ENCODE data around the gene MXD1. TPM values are rescaled to one million over a fixed set of nuclear protein-coding genes. Genes with fewer than 3 reads are reported as not detected.

MXD1 gene
- total and polyA plus RNA-seq, 9 of the 15 experiments (the other 6 are each of a cell fraction or from before 2014, with no cell fraction given), result 6.7 to 35.9 (median 11.0) TPM

DNA sequence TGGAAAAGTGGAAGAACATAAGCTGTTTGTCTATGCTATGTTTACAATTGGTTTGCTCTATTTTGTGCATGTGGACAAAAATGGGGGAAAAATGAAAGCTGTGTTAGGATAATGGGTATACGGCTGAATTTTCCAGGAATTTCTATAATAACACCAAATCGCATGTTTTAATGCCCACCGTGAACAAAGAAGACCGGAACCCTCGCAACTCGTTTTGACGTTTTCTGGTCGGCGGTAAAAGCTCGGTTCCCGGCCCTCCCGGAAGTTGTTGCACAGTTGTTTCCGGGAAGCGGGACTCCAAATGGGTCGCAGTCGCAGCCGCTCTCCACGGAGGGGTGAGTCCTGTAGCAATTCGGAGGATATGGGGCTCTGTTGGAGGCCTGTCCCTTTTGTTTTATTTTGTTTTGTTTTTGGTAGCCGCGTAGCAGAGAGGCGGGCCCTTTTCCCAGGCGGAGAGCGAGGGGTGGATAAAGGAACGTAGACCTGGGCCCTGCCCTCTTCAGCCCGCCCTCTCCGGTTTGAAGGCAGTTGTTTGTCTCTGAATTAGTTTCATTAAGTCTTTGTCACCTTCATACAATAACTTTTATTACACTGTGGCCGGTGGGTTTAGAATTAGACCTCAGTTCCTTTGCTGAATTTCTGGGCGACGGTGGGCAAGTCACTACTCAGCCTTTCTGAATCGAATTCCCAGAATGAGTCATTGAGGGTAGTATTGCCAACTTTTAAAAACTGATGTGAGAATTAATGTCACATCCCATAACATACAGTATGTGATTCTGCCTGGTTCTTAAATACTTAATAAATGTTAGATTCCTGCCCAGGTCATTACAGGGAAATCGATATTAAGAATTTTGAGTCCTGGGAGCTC lies 21.0 kb upstream of the MXD1 start, which contains the start of gene SNRNP27 (continued):
- TF ChIP-seq HDAC2 (IDR thresholded peaks at IDR 0.05) (peak; percentile 56), KDM4B (IDR thresholded peaks at IDR 0.05; ENCODE audit: borderline replicate concordance in 2 of 2, low read depth in 1 of 2) (peak in 1 of 2 experiments; percentile 90; a peak in 1 of 4 replicates), NBN (IDR thresholded peaks at IDR 0.05; ENCODE audit: low read depth) (peak; percentile 53; the same call in 1 of the 2 replicates), SUPT5H (IDR thresholded peaks at IDR 0.05) (peak; percentile 88), SIRT6 (IDR thresholded peaks at IDR 0.05; ENCODE audit: low read depth, low read length) (no peak), HNRNPL (IDR thresholded peaks at IDR 0.05; ENCODE audit: low read depth, low read length) (no peak), HMG20A (CRISPR knock-in tag; conservative IDR thresholded peaks at IDR 0.05) (no peak), THRAP3 (IDR thresholded peaks at IDR 0.05; ENCODE audit: borderline replicate concordance) (peak; percentile 59; the same call in 1 of the 2 replicates), CEBPG (CRISPR knock-in tag; IDR thresholded peaks at IDR 0.05) (no peak), CEBPG (tag; conservative IDR thresholded peaks at IDR 0.05 in 1 of 2, IDR thresholded peaks at IDR 0.05 in 1 of 2) (no peak), HMGN3 (IDR thresholded peaks at IDR 0.05; ENCODE audit: borderline replicate concordance, extremely low read depth, insufficient read length, low read depth, low read length) (no peak), JUND (IDR thresholded peaks at IDR 0.05; ENCODE audit: borderline replicate concordance, low read depth, low read length) (peak; percentile 71; the same call in 1 of the 2 replicates), JUND (tag; IDR thresholded peaks at IDR 0.05; ENCODE audit: borderline replicate concordance, low read depth, low read length) (peak; percentile 10; the same call in 1 of the 3 replicates), TEAD1 (CRISPR knock-in tag; IDR thresholded peaks at IDR 0.05) (peak; percentile 24 to 46; a peak in 1 of 4 replicates), OTX1 (CRISPR knock-in tag; IDR thresholded peaks at IDR 0.05) (0 out of 2 replicates have a peak, but pooled peaks have one; percentile 43), ZNF232 (CRISPR knock-in tag; IDR thresholded peaks at IDR 0.05) (0 out of 2 replicates have a peak, but pooled peaks have one; percentile 20), TCF7 (IDR thresholded peaks at IDR 0.05; ENCODE audit: borderline replicate concordance) (peak; percentile 60; the same call in 1 of the 2 replicates), SIN3B (IDR thresholded peaks at IDR 0.05; ENCODE audit: low read depth) (peak; percentile 81), FOSL1 (tag; conservative IDR thresholded peaks at IDR 0.05) (peak; percentile 67)
- TF ChIP-seq, protein P1, sequence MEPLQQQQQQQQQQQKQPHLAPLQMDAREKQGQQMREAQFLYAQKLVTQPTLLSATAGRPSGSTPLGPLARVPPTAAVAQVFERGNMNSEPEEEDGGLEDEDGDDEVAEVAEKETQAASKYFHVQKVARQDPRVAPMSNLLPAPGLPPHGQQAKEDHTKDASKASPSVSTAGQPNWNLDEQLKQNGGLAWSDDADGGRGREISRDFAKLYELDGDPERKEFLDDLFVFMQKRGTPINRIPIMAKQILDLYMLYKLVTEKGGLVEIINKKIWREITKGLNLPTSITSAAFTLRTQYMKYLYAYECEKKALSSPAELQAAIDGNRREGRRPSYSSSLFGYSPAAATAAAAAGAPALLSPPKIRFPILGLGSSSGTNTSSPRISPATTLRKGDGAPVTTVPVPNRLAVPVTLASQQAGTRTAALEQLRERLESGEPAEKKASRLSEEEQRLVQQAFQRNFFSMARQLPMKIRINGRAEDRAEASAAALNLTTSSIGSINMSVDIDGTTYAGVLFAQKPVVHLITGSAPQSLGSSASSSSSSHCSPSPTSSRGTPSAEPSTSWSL (CRISPR knock-in tag; IDR thresholded peaks at IDR 0.05; ENCODE audit: borderline replicate concordance), result no peak
- TF ChIP-seq, protein P2, sequence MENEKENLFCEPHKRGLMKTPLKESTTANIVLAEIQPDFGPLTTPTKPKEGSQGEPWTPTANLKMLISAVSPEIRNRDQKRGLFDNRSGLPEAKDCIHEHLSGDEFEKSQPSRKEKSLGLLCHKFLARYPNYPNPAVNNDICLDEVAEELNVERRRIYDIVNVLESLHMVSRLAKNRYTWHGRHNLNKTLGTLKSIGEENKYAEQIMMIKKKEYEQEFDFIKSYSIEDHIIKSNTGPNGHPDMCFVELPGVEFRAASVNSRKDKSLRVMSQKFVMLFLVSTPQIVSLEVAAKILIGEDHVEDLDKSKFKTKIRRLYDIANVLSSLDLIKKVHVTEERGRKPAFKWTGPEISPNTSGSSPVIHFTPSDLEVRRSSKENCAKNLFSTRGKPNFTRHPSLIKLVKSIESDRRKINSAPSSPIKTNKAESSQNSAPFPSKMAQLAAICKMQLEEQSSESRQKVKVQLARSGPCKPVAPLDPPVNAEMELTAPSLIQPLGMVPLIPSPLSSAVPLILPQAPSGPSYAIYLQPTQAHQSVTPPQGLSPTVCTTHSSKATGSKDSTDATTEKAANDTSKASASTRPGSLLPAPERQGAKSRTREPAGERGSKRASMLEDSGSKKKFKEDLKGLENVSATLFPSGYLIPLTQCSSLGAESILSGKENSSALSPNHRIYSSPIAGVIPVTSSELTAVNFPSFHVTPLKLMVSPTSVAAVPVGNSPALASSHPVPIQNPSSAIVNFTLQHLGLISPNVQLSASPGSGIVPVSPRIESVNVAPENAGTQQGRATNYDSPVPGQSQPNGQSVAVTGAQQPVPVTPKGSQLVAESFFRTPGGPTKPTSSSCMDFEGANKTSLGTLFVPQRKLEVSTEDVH (IDR thresholded peaks at IDR 0.05; ENCODE audit: low read depth, partially characterized antibody), result peak; percentile 89

Data from K562 (cell line).